Activated naive CD4-positive, alpha-beta T cell (primary cell): ENCODE data around the gene SLC24A3.

Experiments
- DNase-seq, 4 experiments: peaks; one replicate each; lab custom pipeline; 2025; lab: John Stamatoyannopoulos, UW

The SLC24A3 gene

DNA sequence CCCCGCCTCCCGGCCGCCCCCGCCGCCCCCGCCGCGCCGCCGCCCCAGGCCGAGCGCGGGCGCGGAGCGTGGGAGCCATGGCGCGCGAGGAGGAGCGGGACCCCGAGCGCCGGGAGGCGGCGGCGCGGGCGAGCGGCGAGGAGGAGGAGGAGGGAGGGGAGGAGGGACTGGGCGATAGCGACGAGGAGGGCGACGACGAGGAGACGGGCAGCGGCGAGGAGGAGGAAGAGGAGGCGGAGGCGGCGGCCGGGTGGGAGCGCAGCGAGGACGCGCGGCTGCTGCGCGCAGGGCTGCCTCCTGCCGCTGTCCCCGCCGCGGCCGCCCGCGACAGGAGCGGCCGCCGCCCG, at the start of gene SLC24A3:
SLC24A3 (plus strand) TSS at position 174 of the 347 bp plus-strand sequence.
- DNase-seq, result no peak

DNA sequence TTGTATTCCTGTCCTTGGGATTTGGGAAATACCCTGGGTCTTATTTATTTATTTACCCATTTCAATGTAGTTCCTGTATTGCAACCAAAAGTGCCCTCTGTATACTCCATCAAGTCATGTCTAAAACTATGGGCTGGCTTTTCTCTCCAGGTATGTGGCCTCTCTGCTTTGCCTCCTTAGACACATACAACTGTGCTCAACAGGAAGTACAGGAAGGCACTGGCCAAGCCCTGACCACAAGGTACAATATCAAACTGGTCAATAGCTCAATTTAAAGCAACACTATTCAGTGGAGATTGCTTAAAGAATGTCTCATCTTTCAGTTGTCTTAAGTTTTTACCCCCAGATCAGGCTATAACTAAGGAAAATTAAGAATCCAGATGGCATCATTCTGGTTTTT, 42.3 kb upstream of the SLC24A3 start:
- DNase-seq, result no peak

GRCh38 chr20:19172637-19173036, 39.8 kb upstream of the SLC24A3 start:
- DNase-seq, result no peak

DNA sequence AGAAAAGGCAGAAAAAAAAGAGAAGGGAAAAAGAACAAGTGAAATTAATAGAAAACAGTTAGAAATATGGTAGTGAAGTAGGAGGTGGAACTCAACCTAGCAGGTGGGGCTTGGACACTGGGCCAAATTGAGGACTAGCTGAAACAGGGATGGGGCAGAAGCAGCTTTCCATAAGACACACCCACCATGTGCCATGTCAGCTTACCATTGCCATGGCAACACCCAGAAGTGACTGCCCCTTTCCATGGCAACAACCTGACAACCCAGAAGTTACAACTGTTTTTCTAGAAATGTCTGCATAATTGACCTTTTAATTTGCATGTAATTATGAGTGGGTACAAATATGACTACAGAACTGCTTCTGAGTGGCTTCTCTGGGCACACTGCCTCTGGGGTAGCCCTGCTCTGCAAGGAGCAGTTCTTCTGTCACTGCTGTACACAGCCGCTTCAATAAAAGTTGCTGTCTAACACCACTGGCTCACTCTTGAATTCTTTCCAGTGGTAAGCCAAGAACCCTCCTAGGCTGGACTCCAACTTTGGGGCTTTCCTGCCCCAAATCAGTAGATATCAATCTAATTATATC, 35.9 kb upstream of the SLC24A3 start:
- no peak for DNase-seq

DNA sequence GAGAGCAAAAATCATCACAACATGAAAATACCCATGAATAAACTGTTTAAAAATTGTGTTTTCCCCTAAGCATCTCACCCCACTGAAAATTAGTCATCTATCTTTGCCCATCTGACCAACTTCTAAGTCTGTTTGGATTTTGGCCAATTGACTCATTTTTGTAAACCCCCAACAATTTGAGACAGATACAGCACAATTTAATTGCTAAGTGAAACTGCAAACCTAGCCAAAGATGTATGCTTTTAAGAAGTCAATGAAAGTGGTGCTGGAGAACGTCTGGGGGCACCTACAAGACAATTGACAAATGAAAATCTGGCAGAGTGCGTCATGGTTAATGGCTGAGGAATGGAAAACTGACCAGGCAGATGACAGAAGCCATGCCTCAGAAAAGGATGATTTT, 30.9 kb upstream of the SLC24A3 start:
- DNase-seq, result no peak

GRCh38 chr20:19185083-19185482, 27.4 kb upstream of the SLC24A3 start:
- DNase-seq, result no peak

GRCh38 chr20:19193349-19193748, 19.1 kb upstream of the SLC24A3 start:
- no peak for DNase-seq

DNA sequence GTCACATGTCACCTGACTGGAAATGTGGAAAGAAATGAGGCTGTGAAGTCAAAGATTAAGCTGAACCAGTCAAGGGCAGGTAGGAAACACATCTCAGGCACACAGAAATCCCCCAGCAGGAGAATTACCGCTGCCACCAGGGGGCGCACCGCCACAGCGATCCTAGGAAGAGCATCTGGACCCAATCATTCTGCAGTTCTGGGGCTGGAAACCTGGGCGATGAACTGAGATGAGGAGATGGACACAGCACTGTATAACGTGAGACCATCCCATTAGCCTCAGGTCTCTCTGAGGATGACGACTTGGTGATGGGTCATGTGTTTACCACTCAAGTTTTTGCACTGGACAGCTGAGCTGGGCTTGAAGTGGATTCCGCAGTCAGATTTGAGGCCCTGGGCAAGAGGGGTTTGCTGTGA, 6.5 kb upstream of the SLC24A3 start:
- peak; percentile 7 to 57 (median 47) for DNase-seq

GRCh38 chr20:19207541-19207940, 4.9 kb upstream of the SLC24A3 start:
- no peak for DNase-seq

DNA sequence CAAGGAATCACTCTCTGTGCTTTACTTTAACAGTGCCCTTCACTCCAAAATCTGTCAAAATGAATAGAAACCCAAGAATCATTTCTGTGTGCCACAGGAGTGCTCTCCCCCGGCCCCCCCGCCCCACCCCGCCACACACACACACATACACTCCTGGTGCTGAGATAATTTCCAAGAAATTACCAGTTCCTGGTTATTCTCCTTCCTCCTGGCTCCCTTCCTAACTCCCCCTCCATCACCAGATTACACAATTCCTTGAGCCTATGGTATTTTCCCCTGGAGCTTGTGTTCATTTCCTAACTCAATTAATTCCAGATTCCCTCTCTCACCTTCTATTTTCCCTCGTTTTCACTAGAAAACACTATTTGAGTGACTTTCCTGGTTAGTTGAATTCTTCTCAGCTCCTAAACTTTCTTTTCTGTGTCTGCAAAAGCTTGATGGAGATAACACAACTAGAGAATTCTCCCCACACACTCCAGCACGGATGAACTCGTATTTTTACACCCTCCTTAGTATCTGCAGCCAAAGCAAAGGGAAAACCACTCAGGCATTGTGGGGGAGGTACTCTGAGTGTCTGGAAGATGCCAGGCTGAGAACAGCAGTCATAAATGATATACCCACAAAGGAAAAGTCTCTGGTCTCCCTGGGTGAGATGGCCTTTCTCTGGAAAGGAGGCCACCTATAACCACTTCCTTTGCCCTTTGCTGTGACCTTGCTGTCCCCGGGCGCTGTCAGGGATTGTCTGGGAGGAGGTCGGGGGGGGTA, 1.9 kb upstream of the SLC24A3 start:
- no peak for DNase-seq

DNA sequence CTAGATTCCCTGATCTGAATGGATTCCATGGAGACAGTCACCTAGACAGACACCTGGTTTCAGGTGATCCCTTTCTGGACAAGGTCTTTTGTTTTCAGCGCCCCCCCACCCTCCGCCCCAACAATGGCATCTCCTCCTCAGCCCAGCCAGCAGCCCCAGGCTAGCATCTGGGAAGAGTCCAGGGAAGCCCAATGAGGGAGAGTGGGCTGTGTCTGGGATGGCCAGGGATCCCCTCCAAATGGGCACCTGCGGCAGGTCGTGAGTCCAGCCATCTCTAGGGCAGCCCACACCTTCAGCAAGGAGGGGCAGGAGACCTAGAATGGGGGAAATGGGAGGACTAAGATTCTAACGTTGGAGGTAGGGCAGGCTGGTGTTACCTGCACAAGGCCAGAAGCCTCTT, 1.2 kb upstream of the SLC24A3 start:
- no peak for DNase-seq

- DNase-seq, result no peak
Observed at GRCh38 chr20:19211661-19212468, 577 bp upstream of the SLC24A3 start.

DNA sequence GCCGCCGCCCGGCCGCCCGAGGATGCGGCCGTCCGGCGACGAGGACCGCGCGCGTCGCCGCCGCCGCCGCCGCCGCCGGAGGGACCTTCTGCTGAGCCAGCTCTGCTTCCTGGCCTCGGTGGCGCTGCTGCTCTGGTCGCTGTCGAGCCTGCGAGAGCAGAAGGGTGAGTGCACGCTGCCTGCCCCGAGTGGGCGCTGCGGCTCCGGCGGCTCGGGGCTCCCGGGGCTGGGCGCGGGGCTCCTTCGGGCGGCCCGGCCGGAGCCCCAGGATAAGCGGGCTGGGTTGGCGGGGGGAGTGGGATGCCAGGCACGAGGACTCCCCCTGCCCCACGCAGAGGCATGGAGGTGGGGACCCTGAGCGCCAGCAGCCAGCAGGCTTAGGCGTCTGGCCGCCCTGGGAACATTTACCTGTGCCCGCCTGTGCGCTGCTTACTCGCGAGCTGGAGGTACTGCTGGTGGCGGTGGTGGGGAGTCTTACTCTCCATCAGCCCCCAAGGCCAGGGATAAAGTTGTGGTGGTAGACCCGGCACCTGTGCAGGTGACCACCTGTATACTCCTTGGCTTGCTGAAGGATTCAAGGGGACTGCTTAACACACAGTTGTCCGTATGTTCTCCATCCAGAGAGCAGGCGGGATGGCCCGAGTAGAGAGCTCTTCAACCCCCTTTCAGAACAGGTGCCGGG, 520 bp downstream of the SLC24A3 start:
- no peak for DNase-seq

DNA sequence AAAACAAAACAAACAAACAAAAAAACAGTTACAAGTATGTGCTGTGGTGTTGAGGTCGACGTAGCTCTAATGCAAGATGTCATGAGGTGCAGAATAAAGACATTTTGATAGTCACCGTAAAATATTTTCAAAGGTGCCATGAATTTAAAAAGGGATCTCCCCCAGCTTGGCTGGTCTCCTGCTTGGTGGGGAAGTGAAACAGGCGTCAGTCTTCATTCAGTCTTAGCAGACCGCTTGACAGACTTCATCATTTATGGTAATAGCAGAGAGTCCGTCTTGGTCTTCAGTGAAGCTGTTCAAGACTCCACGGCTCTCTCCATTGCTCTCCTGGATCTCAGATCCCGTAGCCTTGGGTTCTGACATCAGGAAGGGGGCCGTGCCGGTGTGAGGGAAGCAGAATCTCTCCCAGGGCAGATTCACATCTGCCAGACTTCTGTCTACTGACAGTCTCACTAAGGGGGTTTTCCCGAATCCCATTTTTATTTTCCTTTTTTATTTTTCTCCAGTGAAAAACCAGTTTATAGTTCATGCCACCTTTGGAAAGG, 1.6 kb downstream of the SLC24A3 start:
- no peak for DNase-seq

DNA sequence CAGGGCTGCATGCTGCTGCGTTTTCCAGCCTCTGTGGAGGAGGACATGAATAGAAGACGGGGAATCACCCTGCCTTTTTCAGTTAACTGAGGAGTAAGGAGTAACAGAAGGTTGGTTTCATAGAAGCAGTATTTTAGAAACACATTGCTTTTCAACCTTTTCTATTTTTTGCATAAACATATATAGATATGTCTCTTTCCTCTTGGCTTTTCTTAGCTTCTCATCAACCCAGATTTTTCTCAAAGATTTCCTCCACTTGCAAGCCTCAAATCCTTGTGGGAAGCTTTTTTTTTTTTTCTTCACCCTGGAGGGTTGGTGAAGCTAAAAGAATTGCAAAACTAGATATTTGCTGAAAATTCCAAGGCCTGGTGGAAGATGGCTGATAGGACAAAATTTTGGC, 6.0 kb downstream of the SLC24A3 start:
- DNase-seq, result no peak

- DNase-seq, result no peak
Observed at GRCh38 chr20:19222520-19223040, 10.1 kb downstream of the SLC24A3 start.

GRCh38 chr20:19223640-19224039, 11.2 kb downstream of the SLC24A3 start:
- DNase-seq, result no peak

- no peak for DNase-seq
Observed at GRCh38 chr20:19231359-19232035, 19.1 kb downstream of the SLC24A3 start.

DNA sequence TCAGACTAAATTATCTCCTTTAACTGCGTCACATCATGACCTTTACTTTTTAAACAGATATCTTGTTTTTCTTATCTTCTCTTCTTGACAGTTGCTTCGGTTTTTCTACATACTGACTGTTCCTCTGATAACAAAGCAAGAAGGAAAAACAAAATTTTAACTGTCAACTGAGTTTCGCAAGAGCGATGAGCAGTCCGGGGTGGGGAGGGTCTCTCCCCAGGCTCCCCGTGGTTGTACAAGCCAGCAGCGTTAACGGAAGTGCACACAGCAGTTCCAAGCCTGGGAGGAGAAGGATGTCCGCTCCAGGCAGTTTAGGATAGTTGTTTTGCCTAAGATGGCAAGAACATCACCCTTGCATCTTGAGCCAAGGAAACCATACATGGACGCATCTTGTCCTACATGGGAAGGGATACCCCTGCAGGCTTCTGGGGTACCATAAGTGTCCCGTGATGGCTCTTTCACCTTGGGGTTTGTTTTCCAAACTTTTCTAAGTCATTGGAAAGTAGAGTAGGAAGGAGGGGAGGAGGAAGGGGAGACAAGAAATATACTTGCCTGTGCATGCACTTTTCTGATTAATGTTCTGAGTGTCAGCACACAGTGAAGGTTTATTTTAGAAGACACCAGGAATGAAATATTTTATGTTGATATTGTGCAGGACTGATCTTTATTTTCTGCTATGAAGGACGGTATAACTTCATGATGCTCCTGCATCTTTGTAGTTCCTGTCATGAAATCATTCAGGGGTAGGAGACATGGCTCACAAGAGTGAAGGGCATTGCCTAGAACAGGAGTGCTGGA, 20.8 kb downstream of the SLC24A3 start:
- no peak for DNase-seq

DNA sequence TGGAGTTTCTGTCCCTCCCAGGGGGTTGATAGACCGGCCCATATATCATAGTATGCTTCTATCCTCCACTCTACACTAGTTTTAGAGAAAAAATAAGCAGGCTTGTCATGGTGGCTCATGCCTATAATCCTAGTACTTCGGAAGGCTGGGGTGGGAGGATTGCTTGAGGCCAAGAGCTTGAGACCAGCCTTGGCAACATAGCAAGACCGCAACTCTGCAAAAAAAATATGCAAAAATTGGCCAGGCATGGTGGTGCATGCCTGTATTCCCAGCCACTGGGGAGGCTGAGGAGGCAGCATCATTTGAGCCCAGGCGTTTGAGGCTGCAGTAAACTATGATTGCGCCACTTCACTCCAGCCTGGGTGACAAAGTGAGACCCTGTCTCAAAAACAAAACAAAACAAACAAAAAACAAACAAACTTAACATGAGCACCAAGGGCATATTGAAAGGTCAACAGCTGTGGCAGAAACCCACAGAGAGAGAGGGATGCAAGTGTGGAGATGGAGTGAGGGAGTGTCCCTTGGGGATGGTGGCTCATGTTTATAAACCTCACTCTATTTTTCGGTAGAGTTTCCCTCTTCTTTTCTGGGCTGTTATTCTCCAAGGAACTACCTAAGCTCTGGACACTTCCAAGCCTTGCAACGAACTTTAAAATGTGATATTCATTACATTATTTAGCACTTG, 24.1 kb downstream of the SLC24A3 start:
- DNase-seq, result no peak
